Stimulated activated CD4-positive, alpha-beta T cell treated with anti-CD3 and anti-CD28 coated beads, TNF-alpha, amount 100 ng/mL, for 1 hour (primary cell): Measurements from ENCODE around the gene UNC93A.
"Not testable (repeated sequence)": the region's sequence is repeated elsewhere in the genome, so short reads cannot be mapped to it uniquely, and the experiment has no call there.

Source experiments
- DNase-seq, 3 donors: peaks; one replicate each; pipeline ENCODE4 v3.0.0-alpha.2; 2020; ENCODE audit warnings: low read depth in 3 of 3, low spot score in 1 of 3

The UNC93A gene

DNA sequence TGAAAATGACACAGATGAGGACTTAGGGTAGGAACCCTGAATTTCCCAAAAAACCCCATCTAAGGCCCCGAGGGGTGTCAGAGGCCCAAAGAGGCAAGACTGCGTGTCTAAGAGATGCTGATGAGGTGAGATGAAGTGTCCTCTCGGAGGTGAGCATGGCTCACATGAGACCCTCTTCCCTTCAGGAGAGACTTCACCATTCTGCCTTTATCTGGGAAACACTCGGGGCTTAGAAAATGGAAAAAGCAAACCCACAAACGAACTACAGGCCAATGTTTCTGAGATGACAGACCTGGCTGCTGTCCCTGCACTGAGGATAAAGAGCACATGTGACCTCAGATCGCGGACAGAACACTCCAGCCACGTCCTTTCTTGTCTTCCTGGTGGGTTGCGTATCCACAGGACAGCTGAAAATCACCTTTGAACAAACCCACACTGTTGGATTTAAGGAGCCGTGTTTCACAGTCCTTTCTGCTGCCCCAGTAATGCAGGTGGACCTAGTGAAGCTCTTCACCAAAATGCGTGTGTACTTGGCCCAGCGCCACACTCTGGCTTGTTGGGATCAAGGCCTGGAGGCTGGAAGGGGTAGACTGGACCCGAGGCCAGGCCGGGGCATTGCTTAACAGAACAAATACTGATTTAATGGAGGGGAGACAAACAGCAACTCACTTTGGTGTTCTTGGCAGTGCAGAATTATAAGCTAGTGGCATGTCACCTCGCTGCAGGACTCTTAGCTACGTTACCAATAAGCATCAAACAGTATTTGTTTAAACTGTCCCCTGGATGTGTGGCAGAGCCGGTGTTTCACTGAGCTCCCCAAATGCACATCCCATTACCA is 18.5 kb downstream of the UNC93A start:
- DNase-seq: not testable (repeated sequence)

DNA sequence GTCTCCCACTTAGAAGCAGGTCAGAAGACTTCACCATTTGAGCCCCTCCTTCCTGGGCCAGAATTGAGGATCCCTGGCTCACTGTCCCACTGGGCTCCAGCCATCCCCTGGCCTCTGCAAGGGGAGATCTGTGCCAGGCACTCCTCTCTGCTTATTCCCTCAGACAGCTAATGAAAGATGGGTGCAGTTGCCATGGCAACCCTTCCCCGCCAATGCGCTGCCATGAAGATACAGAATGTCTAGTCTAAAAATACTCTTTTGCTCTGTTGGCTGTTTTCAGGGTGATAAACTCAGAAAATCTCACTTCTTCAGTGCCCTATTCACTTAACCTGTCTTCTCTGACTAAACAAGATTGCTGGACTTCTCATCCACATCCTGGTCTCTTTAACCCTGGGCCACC is 20.2 kb downstream of the UNC93A start:
- DNase-seq: no peak

DNA sequence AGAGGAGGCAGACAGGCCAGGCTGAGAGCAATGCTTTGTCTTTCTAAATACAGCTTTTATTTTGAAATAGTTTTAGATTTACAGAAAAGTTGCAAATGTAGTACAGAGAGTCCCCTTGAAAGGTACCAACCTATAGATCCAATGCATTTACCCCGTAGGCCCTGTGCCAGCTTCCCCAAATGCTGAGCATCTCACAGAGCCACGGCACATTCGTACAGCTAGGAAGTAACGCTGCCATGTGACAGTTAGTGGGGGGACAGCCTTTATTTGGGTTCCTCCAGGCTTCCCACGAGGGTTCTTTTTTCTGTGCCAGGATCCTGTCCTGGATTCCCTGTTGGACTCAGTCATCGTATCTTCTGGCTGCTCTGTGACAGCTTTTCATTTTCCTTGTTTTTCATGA is 20.6 kb downstream of the UNC93A start:
- not testable (repeated sequence) for DNase-seq

DNA sequence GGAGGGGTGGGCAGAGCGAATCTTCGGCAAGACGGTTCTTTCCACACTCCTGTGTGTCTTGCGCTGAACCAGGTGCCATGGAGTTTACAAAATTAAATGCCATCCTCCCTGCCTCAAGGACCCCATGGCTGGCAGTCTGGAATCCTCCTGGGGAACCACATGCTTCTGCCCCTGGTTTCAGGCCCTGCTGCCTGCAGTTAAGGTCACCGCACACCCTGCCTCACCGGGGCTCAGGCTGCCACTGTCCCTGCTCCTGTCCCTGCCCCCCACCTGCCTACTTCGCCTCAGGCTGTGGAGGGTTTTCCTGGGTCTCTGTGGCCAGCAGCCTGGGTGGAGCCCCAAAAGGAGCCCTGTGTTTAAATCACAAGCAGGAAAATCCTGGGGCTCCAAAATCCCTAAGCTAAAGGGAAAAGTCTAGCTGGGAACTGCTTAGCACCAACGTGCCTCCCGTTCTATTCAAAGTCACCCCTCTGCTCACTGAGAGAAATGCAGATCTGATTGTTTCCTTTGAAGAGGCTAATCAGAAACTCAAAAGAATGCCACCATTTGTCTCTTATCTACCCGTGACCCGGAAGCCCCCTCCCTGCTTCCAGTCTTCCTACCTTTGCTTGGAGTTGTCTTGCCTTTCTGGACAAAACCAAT is 23.2 kb downstream of the UNC93A start:
- DNase-seq: no peak

DNA sequence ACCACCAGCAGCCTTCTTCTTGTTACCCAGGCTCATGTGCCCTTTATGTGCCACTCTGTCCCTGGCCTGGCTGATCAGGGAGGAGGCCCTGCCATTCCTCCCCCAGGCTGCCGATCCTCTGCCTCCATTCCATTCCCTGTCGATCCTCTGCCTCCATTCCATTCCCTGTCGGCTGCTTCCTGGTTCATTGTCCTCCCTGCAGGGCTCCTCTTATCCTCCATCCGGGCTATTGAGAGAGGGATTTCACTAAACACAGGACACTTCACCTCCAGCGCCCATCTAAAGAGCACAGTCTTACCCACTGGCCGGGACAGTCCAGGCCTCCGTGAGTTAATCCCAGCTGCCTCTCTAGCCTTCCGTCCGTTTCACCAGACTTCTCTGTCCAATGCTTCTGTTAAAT is 26.1 kb downstream of the UNC93A start:
- no peak for DNase-seq

DNA sequence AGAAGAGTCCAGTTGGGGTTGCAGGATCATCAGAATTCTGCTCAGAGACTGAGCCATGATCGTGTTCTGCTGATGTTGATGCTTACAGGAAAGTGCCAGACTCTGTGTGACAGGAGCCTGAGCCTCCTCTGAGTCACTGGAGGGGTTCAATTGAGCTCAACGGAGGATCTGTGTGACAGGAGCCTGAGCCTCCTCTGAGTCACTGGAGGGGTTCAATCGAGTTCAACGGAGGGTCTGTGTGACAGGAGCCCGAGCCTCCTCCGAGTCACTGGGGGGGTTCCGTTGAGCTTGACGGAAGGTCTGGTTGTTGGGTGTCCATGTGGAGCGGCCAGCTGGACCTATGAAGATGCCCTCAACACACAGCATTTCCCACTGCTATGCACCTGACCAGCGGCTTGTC is 27.2 kb downstream of the UNC93A start:
- not testable (repeated sequence) for DNase-seq

DNA sequence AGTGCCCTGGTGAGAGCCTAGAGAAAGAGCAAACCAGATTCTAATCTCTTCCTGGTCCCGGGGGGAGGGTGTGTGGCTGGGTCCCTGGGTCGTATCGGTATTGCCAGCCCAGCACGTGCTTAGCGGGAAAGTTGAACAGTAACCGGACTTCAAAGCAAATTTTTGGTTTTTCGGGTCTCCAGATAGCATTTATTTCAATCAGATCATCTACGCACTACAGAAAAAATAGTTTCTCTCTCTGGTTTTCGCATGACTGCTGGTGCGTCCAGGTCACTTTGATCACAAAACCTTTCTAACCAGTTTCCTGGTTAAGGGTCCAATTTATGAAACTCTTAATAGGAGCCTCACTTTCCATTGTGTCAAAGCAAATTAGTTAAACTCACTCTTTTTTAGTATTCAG is 27.7 kb downstream of the UNC93A start:
- not testable (repeated sequence) for DNase-seq

DNA sequence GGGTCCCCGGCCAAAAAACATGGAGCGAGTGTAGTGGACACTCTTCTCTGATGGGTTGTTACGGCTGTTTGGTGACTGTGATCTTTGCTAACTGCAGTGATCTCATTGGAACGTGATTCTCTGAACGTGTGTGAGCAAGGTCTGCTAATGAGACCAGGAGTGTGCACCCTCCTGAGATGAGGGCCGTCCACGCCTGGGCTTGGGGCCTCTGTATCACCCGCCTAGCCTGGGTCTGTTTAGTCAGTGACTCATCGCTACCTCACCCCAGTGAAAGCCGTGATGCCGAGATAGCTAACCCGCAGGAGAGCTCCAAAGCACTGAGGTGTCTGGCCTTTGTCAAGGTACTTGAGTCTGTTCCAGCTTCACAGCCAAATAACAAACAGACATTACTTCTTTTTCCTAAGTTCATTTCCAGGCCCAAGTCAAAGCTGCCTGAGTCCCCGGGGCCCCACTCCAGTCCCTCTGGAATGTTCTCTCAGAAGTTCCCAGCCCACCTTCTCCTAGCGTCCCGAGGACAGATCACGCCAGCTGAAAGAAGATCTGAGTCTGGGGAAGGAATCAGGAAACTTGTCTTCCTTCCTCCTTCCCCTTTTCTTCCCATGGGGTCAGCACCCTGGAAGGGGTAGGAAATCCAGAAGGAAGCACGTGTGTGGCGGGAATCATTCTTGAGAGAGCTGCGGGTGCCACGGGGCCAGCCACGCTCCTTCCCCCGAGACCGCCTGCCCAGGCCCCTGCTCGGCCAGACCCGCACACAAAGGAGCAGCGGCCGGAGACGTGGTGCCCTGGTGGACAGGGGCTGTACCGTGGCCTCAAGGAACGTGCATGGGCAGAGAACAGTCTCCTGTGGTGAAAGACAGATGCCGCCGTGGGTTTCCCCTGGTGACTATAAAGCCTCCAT is 29.0 kb downstream of the UNC93A start:
- not testable (repeated sequence) for DNase-seq

DNA sequence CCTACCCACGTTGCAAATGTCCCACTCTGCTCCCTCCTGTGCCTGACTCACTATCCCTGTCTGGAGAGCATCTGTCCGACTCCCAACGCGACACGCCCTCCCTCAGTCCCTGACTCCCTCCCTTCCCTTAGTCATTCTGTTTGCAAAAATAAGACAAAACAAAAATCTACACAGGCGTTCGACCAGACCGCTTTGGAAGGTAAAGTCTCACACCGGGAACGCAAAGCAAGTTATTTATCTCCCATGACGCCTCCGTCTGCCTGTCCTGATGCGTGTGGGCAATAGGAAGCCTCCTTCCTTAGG is 29.6 kb downstream of the UNC93A start:
- DNase-seq: not testable (repeated sequence)

DNA sequence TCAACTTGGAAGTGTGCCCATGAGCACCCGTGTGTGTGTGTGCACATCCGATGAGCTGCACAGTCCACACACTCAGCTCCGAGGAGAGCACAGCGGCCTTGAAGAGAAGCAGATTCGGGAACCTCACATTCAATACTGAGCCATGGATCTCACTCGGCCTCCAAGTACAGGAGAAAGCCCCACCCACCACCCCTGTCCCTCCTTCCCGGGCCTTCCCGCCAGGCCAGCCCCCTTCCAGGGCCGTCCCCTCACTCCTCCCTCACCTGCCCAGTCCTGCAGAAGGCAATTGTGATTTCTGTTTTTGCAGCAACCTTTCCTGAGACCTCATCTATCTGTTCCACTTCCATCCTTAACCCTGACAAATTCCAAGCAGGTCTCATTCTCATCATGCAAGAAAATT is 30.1 kb downstream of the UNC93A start:
- DNase-seq: not testable (repeated sequence)

DNA sequence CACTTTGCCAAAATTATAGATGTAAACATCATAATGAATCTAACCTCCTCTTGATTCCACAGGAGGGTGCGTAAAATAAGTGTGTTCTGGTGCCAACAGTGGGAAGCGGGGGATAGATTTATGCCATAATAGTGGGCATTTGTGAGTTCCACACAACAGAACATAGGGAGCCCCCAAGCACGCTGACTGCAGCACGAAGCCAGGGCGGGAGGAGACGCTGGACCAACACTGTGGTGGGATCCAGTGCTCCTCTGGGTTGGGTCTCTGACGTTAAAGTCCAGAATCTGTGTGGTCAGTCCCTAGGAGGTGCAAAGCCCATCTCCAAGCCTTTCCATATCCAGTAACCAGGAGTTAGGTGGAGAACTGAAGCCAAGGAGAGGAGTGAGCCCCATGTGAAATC is 32.0 kb downstream of the UNC93A start:
- DNase-seq: no peak

DNA sequence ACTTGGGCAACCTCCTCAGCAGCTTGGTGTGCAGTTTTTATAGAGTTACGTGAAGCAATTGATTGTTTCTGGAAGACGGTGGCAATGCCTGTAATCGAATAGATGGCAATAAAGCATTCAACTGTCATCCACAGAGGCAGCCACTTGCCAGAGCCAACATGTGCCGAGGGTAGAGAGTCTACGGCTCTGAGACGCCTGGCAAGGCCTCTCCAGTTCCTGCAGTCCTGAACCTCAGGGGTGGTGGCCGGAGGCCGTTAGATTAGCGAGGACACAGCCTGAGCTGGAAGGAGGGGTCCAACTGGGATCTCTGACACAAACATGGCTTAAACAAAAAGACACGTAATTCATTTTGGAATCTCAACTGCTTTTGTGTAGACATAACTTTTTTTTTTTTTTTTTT is 33.0 kb downstream of the UNC93A start:
- DNase-seq: no peak

DNA sequence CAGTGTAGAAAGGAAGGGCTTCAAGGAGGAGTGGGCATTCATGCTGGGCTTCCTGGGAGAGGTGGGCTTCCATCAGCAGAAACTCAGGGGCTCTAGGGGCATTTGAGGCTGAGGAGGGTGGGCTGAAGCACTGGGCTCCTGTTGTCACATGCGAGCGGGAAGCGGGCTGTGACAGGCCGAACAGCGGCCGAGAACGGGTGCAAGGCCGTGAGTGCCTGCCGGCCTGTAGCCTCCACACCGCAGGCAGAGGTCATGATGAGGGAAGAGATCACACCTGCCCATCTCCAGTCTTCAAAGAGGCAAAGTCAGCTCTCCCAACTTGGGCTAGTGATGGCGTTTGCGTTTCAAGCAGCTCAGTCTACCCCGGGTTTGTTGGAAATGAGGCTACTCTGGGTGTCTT is 34.7 kb downstream of the UNC93A start:
- no peak for DNase-seq

DNA sequence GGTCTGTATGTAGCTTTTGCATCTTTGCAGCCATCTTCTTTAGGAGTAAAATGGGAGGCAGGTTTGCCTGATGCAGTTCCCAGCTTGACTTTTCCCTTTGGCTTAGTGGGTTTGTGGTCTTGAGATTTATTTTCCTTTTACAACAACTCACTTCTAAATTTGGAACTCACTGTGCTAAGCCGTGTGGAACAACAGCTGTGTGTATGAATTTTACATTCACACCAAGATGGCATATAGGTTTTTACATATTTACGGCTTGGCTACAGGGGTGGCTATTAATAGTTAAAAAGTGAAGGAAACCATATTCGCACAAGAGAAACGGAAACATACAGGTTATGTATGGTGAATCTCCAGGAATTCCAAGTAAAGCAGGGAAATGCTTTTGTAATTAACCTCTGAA is 36.3 kb downstream of the UNC93A start:
- DNase-seq: no peak

DNA sequence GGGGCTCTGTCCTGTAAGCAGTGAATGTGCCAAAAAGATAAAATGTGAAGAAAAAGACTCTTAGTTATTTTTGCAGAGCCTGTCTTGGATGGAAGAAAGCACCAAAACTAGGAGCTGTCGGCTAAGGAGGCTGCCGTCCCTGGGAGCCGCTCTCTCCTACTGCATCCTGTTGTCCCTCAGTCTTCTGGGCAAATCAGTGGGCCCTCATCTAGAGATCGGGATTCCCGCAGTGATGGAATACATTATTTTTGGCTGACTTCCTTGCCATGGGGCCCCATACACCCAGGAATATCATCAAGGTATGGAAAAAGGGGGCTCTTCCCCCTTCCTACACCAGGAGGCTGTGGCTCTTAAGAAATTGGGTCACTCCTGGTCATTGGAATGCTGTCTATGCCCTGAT is 37.0 kb downstream of the UNC93A start:
- DNase-seq: no peak

DNA sequence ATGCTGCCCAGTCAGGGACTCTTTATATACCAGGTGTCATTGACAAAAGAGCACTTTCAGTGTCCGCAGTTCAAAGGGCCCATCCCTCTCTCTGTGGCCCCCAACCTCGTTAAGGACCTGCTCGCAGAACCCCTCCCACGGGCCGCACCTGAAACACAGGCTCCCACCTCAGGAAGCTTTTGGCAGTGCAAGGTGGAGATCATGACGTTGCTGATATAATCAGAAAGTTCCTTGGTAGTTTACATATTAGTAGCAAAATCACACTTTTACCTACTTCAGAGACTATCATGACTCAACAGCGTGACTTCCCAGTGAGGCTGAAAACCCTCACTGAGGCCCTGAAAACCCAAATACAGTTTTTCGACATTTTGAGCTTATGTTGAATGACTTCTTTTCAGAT is 37.9 kb downstream of the UNC93A start:
- no peak for DNase-seq

DNA sequence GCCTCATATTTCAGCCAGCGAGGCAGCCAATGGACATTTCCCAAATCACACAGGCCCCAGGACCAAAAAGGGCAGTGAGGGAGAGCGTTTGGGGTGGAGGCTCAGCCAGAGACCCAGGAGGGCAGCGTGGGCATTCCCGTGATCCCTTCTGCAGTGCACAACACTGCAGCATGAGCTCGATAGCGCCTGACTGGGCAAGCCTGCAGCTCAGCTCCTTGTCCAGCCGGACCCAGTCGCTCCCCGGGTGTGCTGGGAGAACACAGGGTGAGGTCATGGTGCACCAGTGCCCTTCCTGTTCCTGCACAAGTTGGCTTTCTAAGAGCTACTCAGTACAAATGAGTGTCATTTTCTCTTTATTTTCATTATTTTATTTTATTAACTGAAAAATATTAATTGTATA is 39.6 kb downstream of the UNC93A start:
- DNase-seq: no peak

DNA sequence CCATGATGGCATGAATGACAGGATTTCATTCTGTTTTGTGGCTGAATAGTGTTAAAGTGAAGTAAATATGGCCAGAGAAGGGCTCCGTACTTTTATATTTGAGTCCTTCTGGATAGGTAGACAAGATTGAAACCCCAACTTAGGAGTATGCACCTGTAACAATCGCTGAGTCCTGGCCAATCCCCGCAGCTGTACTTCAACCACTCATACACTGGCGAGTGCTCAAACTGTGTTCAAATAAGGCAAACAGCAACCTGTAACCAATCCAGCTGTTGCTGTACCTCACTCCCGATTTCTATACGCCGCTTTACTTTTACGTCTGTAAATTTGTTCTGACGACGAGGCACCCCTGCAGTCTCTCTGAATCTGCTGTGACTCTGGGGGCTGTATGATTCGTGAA is 40.5 kb downstream of the UNC93A start:
- DNase-seq: no peak

DNA sequence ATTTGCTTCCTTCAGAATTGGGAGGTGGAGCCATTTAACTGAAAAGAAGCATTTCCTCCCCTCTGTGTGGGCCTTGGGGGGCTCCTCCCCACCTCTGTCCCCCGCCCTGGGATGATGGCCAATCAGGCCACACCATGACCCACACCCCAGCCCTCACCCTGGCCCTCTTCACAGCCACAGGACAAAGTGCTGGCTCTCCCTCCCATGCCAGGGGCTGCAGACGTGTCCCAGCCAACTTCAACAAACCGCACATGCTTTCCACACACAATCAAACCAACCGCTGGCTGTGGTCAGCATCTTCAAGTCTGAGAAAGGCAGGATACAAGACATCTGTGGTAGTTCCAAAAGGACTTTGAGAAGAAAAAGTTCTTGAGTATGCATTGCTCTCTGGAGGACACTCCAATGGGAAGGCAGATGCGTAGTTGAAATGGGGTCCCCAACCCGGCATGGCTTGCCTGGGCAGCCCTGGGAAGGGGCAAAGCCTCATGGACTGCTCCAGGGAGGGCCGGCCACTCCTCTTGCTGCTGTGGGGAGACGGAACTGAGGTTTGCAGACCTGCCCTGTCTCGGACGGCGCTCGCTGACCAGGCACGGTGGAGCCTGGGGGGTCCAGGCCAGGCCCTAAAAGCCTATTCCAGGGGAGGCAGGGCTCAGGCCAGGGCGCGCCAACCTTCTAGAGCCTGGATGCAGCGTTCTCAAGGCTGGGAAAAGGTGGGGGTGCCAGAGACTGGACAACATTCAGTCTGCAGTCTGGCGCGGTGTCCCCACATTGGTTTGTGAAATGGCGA is 45.9 kb downstream of the UNC93A start:
- no peak for DNase-seq

DNA sequence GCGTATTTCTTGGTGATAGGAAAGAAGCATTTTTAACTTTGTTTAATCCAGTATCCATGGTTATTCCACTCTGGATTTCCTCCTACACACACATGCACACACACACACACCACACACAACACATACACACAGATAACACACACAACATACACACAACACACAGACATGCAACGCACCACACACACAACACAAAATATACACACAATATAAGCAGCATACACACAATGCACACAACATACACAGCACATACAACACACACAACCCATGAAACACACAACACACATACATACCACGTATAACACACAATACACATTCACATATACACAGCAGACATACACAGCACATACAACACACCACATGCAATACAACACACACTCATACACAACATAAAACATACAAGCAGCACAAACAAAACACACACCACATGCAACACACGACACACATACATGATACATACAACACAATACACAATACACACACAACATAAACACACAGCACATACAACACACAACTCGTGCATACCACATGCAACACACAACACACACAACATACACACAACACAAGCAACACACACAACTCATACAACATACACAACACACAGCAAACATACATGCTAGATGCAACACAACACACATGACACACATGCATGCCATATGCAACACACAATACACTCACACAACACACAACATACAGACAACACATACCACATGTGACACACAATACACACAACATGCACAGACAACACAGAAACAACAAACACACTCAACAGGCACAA is 46.7 kb downstream of the UNC93A start:
- DNase-seq: no peak
